ENCODE results near the gene MANSC1.

DNA sequence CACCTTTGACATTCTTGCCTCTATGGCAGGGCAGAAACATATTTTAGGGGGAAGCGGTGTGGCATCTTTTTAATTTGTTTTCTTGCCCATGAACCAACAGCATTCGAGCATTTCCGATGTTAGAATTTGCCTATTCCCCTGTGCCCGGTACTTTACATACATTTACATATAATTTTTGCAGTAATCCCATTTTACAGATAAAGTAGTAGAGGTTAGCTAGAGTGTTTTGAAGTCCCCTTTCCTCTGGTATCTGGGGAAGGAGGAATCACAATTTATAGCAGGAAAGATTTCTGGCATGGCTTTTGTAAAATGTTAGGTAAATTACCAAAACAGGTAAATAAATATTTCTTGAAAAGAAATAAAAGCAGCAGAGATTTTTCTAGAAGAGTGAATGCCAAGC lies 8.5 kb upstream of the MANSC1 start:
- TF ChIP-seq POLR2A (IDR thresholded peaks at IDR 0.05), result no peak
- TF ChIP-seq, protein P1, sequence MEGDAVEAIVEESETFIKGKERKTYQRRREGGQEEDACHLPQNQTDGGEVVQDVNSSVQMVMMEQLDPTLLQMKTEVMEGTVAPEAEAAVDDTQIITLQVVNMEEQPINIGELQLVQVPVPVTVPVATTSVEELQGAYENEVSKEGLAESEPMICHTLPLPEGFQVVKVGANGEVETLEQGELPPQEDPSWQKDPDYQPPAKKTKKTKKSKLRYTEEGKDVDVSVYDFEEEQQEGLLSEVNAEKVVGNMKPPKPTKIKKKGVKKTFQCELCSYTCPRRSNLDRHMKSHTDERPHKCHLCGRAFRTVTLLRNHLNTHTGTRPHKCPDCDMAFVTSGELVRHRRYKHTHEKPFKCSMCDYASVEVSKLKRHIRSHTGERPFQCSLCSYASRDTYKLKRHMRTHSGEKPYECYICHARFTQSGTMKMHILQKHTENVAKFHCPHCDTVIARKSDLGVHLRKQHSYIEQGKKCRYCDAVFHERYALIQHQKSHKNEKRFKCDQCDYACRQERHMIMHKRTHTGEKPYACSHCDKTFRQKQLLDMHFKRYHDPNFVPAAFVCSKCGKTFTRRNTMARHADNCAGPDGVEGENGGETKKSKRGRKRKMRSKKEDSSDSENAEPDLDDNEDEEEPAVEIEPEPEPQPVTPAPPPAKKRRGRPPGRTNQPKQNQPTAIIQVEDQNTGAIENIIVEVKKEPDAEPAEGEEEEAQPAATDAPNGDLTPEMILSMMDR (IDR thresholded peaks at IDR 0.05), result no peak

All from body of pancreas (tissue), 4 donors.